Suppressor macrophage treated with lipopolysaccharide for 4 hours (primary cell): ENCODE data around the gene SHISA3.
"Not testable (repeated sequence)": the region's sequence is repeated elsewhere in the genome, so short reads cannot be mapped to it uniquely, and the experiment has no call there.

Experiments
- DNase-seq: peaks from one replicate; pipeline ENCODE4 v3.0.0-alpha.2; 2020

Gene SHISA3

GRCh38 chr4:42396752-42397634 is at the start of gene SHISA3:
Gene SHISA3, plus strand, starts transcription at chr4:42397488. Its CDS starts 569 bp downstream, at chr4:42398057.
- peak; percentile 29 for DNase-seq

- no peak for DNase-seq
Measured at GRCh38 chr4:42348247-42348646, 49.0 kb upstream of the SHISA3 start.

GRCh38 chr4:42348692-42349091 is 48.6 kb upstream of the SHISA3 start:
- no peak for DNase-seq

GRCh38 chr4:42350611-42351182 is 46.6 kb upstream of the SHISA3 start:
- DNase-seq = peak; percentile 33

GRCh38 chr4:42352049-42352448 is 45.2 kb upstream of the SHISA3 start:
- no peak for DNase-seq

GRCh38 chr4:42357325-42357724 is 40.0 kb upstream of the SHISA3 start:
- no peak for DNase-seq

- DNase-seq = no peak
Measured at GRCh38 chr4:42359711-42360110, 37.6 kb upstream of the SHISA3 start.

- no peak for DNase-seq
Measured at GRCh38 chr4:42360256-42360669, 37.0 kb upstream of the SHISA3 start.

GRCh38 chr4:42361456-42361855 is 35.8 kb upstream of the SHISA3 start:
- no peak for DNase-seq

- no peak for DNase-seq
Measured at GRCh38 chr4:42362591-42362990, 34.7 kb upstream of the SHISA3 start.

GRCh38 chr4:42363614-42364013 is 33.7 kb upstream of the SHISA3 start:
- DNase-seq = no peak

- DNase-seq = no peak
Measured at GRCh38 chr4:42364266-42365053, 32.8 kb upstream of the SHISA3 start.

- DNase-seq = no peak
Measured at GRCh38 chr4:42366959-42367358, 30.3 kb upstream of the SHISA3 start.

GRCh38 chr4:42369489-42369888 is 27.8 kb upstream of the SHISA3 start:
- DNase-seq = no peak

- peak; percentile 32 for DNase-seq
Measured at GRCh38 chr4:42371305-42372252, 25.7 kb upstream of the SHISA3 start.

- not testable (repeated sequence) for DNase-seq
Measured at GRCh38 chr4:42372303-42372702, 25.0 kb upstream of the SHISA3 start.

GRCh38 chr4:42377497-42377896 is 19.8 kb upstream of the SHISA3 start:
- no peak for DNase-seq

GRCh38 chr4:42381666-42382065 is 15.6 kb upstream of the SHISA3 start:
- no peak for DNase-seq

- DNase-seq = no peak
Measured at GRCh38 chr4:42385516-42385915, 11.8 kb upstream of the SHISA3 start.

GRCh38 chr4:42390622-42391354 is 6.5 kb upstream of the SHISA3 start:
- no peak for DNase-seq

GRCh38 chr4:42391355-42391664 is 6.0 kb upstream of the SHISA3 start:
- no peak for DNase-seq

- DNase-seq = peak; percentile 9
Measured at GRCh38 chr4:42391981-42392380, 5.3 kb upstream of the SHISA3 start.
